AG09309 (cell line): ENCODE data around the gene PIP5K1A.

Experiments used
- DNase-seq: peaks from one replicate; pipeline ENCODE4 v3.0.0-alpha.2; 2010; ENCODE audit warnings: low read depth
- H3K4me3 ChIP-seq: 2 replicates; pipeline ENCODE4 v1.5.1; 2011; ENCODE audit warnings: mild to moderate bottlenecking, low read depth, low read length, moderate library complexity; ENCODE audit not compliant: control insufficient read depth
- CTCF ChIP-seq: IDR thresholded peaks from 2 replicates; pipeline ENCODE4 v1.5.1; 2011; ENCODE audit warnings: mild to moderate bottlenecking, low read depth, low read length, inconsistent platforms; ENCODE audit not compliant: insufficient read depth, control insufficient read depth; ENCODE audit errors: missing control alignments

The PIP5K1A gene

GRCh38 chr1:151210830-151211229 is 12.5 kb downstream of the PIP5K1A start:
- DNase-seq = no peak
- TF ChIP-seq CTCF = no peak
- no peak overlapping the region for H3K4me3 ChIP-seq

- no peak for TF ChIP-seq CTCF
Measured at GRCh38 chr1:151211972-151212705, 13.8 kb downstream of the PIP5K1A start.

GRCh38 chr1:151213560-151213959 is 15.2 kb downstream of the PIP5K1A start:
- DNase-seq = no peak
- no peak overlapping the region for H3K4me3 ChIP-seq
- TF ChIP-seq CTCF = no peak

More at GRCh38 chr1:151211972-151212705, 13.8 kb downstream of the PIP5K1A start:
- no peak for DNase-seq
- no peak overlapping the region for H3K4me3 ChIP-seq

GRCh38 chr1:151221616-151222015 is 23.3 kb downstream of the PIP5K1A start:
- no peak overlapping the region for H3K4me3 ChIP-seq
- DNase-seq = no peak
- no peak for TF ChIP-seq CTCF

GRCh38 chr1:151222130-151222529 is 23.8 kb downstream of the PIP5K1A start:
- no peak overlapping the region for H3K4me3 ChIP-seq
- no peak for TF ChIP-seq CTCF
- no peak for DNase-seq

GRCh38 chr1:151235235-151235634 is 36.9 kb downstream of the PIP5K1A start:
- DNase-seq = no peak
- no peak for TF ChIP-seq CTCF
- H3K4me3 ChIP-seq = no peak overlapping the region
